H1 (cell line): ENCODE results near the gene PDE4D. TPM values are rescaled to one million over a fixed set of nuclear protein-coding genes. Genes with fewer than 3 reads are reported as not detected.

Source experiments
- CTCF ChIA-PET: fragments of 300-600 bp; sonication (Branson Sonifier 250); formaldehyde crosslinking; loops from one replicate; lab custom pipeline; 2021; ENCODE audit not compliant: partially characterized antibody; lab: Charles Lee
- POLR2A ChIA-PET: fragments of 300-600 bp; sonication (Branson Sonifier 250); formaldehyde crosslinking; loops from one replicate; lab custom pipeline; 2021; ENCODE audit warnings: inconsistent platforms; ENCODE audit not compliant: partially characterized antibody; lab: Charles Lee
- DNase-seq, 2 experiments: peaks; one replicate each; pipeline versions ENCODE4 v3.0.0 to v3.0.0-alpha.2; 2010 to 2022; ENCODE audit warnings: low spot score in 2 of 2, low read depth in 1 of 2, mixed read lengths in 1 of 2
- FAIRE-seq: peaks from 2 replicates; lab custom pipeline; 2011; peaks lifted over from hg19 to GRCh38; lab: Jason Lieb, UNC
- H2AFZ ChIP-seq: 2 replicates; pipeline ENCODE4 v1.8.1; 2012; ENCODE audit warnings: low read length, inconsistent platforms
- H2AK5ac ChIP-seq: 2 replicates; pipeline ENCODE4 v1.6.1; 2013; ENCODE audit warnings: low read depth, low read length
- H2BK120ac ChIP-seq: replicated peaks from 2 replicates; pipeline ENCODE3; 2013; ENCODE audit warnings: low read depth, low read length, inconsistent platforms
- H2BK12ac ChIP-seq: 2 replicates; pipeline ENCODE4 v1.6.1; 2013; ENCODE audit warnings: low read depth, low read length
- H2BK15ac ChIP-seq: 2 replicates; pipeline ENCODE4 v1.6.1; 2013; ENCODE audit warnings: low read length
- H2BK20ac ChIP-seq: 2 replicates; pipeline ENCODE4 v1.6.1; 2013; ENCODE audit warnings: low read length
- H2BK5ac ChIP-seq: 2 replicates; pipeline ENCODE4 v1.6.1; 2013; ENCODE audit warnings: low read depth, low read length
- H3K14ac ChIP-seq: 2 replicates; pipeline ENCODE4 v1.6.1; 2013; ENCODE audit warnings: inconsistent platforms; ENCODE audit not compliant: insufficient read length
- H3K18ac ChIP-seq: 2 replicates; pipeline ENCODE4 v1.6.1; 2013; ENCODE audit warnings: low read length; ENCODE audit errors: extremely low read depth
- H3K23ac ChIP-seq: 2 replicates; pipeline ENCODE4 v1.6.1; 2013; ENCODE audit warnings: inconsistent platforms; ENCODE audit not compliant: insufficient read length
- H3K23me2 ChIP-seq: 2 replicates; pipeline ENCODE4 v1.6.1; 2013; ENCODE audit warnings: low read depth, low read length
- H3K27ac ChIP-seq: 2 replicates; pipeline ENCODE4 v1.6.1; 2011; ENCODE audit warnings: low read depth, low read length, inconsistent platforms
- H3K27me3 ChIP-seq, 4 experiments: replicated peaks in 1 of 4; 1 replicate in 1 of 4; 2 replicates in 3 of 4; pipeline versions ENCODE4 v1.6.1 to v1.8.1; 2011 to 2013; ENCODE audit warnings: low read length in 3 of 4, mild to moderate bottlenecking in 3 of 4, inconsistent platforms in 2 of 4, mixed read lengths in 2 of 4, moderate library complexity in 1 of 4; ENCODE audit not compliant: control insufficient read depth in 3 of 4, insufficient read depth in 3 of 4; ENCODE audit errors: extremely low read depth in 1 of 4
- H3K36me3 ChIP-seq, 4 experiments: 2 replicates each; pipeline versions ENCODE4 v1.6.1 to v1.8.1; 2011 to 2013; ENCODE audit warnings: mild to moderate bottlenecking in 4 of 4, low read length in 3 of 4, moderate library complexity in 2 of 4, control low read depth in 1 of 4, inconsistent platforms in 1 of 4; ENCODE audit not compliant: insufficient read depth in 4 of 4, control insufficient read depth in 2 of 4
- H3K4ac ChIP-seq: replicated peaks from 2 replicates; pipeline ENCODE3; 2013; ENCODE audit warnings: low read length, low read depth, mixed read lengths, inconsistent platforms; ENCODE audit not compliant: insufficient read length
- H3K4me1 ChIP-seq, 4 experiments: replicated peaks in 1 of 4; 1 replicate in 1 of 4; 2 replicates in 3 of 4; pipeline versions ENCODE4 v1.6.1 to v1.8.1; 2011 to 2013; ENCODE audit warnings: low read length in 3 of 4, inconsistent platforms in 2 of 4, mixed read lengths in 1 of 4; ENCODE audit not compliant: insufficient read depth in 4 of 4, control insufficient read depth in 3 of 4
- H3K4me2 ChIP-seq, 2 experiments: 2 replicates each; pipeline versions ENCODE4 v1.6.1 to v1.8.1; 2011 to 2013; ENCODE audit warnings: low read depth in 2 of 2, low read length in 2 of 2, control low read depth in 1 of 2, inconsistent platforms in 1 of 2, mild to moderate bottlenecking in 1 of 2; ENCODE audit not compliant: insufficient read depth in 1 of 2
- H3K4me3 ChIP-seq, 4 experiments: fragments of 200-600, 300-600 bp in 1 of 4; sonication (generic), shearing (Covaris generic), sonication (Bioruptor Twin) in 1 of 4; 2 replicates each; pipeline versions ENCODE4 v1.5.1 to v1.8.1; 2011 to 2016; ENCODE audit warnings: low read length in 4 of 4, low read depth in 3 of 4, control low read depth in 2 of 4, inconsistent platforms in 2 of 4, mild to moderate bottlenecking in 2 of 4, mixed read lengths in 1 of 4, moderate library complexity in 1 of 4; ENCODE audit not compliant: insufficient read depth in 2 of 4; ENCODE audit errors: extremely low read depth in 1 of 4
- H3K56ac ChIP-seq: replicated peaks from 2 replicates; pipeline ENCODE3; 2013; ENCODE audit warnings: low read depth, mild to moderate bottlenecking, mixed read lengths, low read length, inconsistent platforms; ENCODE audit not compliant: insufficient read length
- H3K79me1 ChIP-seq: 2 replicates; pipeline ENCODE4 v1.6.1; 2013; ENCODE audit warnings: low read depth, low read length, control low read depth
- H3K79me2 ChIP-seq, 2 experiments: 2 replicates each; pipeline versions ENCODE4 v1.6.1 to v1.8.1; 2012 to 2013; ENCODE audit warnings: low read length in 2 of 2, mild to moderate bottlenecking in 2 of 2, inconsistent platforms in 1 of 2; ENCODE audit not compliant: insufficient read depth in 2 of 2, control insufficient read depth in 1 of 2
- H3K9ac ChIP-seq, 4 experiments: replicated peaks in 1 of 4; 1 replicate in 1 of 4; 2 replicates in 3 of 4; pipeline versions ENCODE4 v1.6.1 to v1.8.1; 2011 to 2013; ENCODE audit warnings: low read depth in 3 of 4, low read length in 3 of 4, control low read depth in 2 of 4, mild to moderate bottlenecking in 2 of 4, moderate library complexity in 2 of 4, inconsistent platforms in 1 of 4; ENCODE audit errors: extremely low read depth in 1 of 4
- H3K9me3 ChIP-seq, 2 experiments: 2 replicates each; pipeline versions ENCODE4 v1.6.1 to v1.8.1; 2012 to 2013; ENCODE audit warnings: mild to moderate bottlenecking in 2 of 2, moderate library complexity in 2 of 2, control low read depth in 1 of 2, inconsistent platforms in 1 of 2, low read depth in 1 of 2, low read length in 1 of 2, mixed read lengths in 1 of 2; ENCODE audit not compliant: insufficient read depth in 2 of 2
- H4K20me1 ChIP-seq, 2 experiments: replicated peaks in 1 of 2; 2 replicates each; pipeline versions ENCODE3 to v1.8.1; 2011 to 2013; ENCODE audit warnings: inconsistent platforms in 2 of 2, low read length in 2 of 2, mild to moderate bottlenecking in 1 of 2; ENCODE audit not compliant: insufficient read depth in 2 of 2, control insufficient read depth in 1 of 2
- H4K5ac ChIP-seq: 2 replicates; pipeline ENCODE4 v1.6.1; 2013; ENCODE audit warnings: low read length, low read depth, mixed read lengths, inconsistent platforms; ENCODE audit not compliant: insufficient read length
- H4K8ac ChIP-seq: 2 replicates; pipeline ENCODE4 v1.8.0; 2013; ENCODE audit warnings: mild to moderate bottlenecking, moderate library complexity, low read length, inconsistent platforms; ENCODE audit not compliant: insufficient read depth; ENCODE audit errors: extremely low read depth
- H4K91ac ChIP-seq: replicated peaks from 2 replicates; pipeline ENCODE3; 2013; ENCODE audit warnings: low read length, mixed read lengths, inconsistent platforms; ENCODE audit not compliant: insufficient read length
- ATF2 ChIP-seq: IDR thresholded peaks from 2 replicates; pipeline ENCODE4 v1.6.1; 2012; ENCODE audit warnings: low read length, inconsistent platforms
- BACH1 ChIP-seq: IDR thresholded peaks from 2 replicates; pipeline ENCODE4 v1.6.1; 2012; ENCODE audit warnings: low read length, improper control_type of control experiment
- BCL11A ChIP-seq, 2 experiments: IDR thresholded peaks; one replicate each; pipeline ENCODE4 v1.6.1; 2011; ENCODE audit warnings: low read depth in 2 of 2, low read length in 2 of 2, mild to moderate bottlenecking in 2 of 2
- CTBP2 ChIP-seq: IDR thresholded peaks from 2 replicates; pipeline ENCODE4 v1.7.0; 2011; ENCODE audit warnings: borderline replicate concordance, mild to moderate bottlenecking, moderate library complexity, mixed read lengths, low read length; ENCODE audit not compliant: insufficient read depth, insufficient read length
- JUN ChIP-seq: IDR thresholded peaks from 2 replicates; pipeline ENCODE4 v1.6.1; 2011; ENCODE audit warnings: low read depth, mild to moderate bottlenecking, improper control_type of control experiment, low read length
- JUND ChIP-seq: IDR thresholded peaks from 2 replicates; pipeline ENCODE4 v1.6.1; 2011; ENCODE audit warnings: mild to moderate bottlenecking, improper control_type of control experiment, low read length
- KDM1A ChIP-seq: fragments of 200-600, 300-600 bp; sonication (generic); IDR thresholded peaks from 2 replicates; pipeline ENCODE4 v1.7.1; 2016; ENCODE audit warnings: mild to moderate bottlenecking, low read length, borderline replicate concordance
- MAX ChIP-seq: IDR thresholded peaks from 2 replicates; pipeline ENCODE4 v1.6.1; 2012; ENCODE audit warnings: inconsistent platforms
- PHF8 ChIP-seq: fragments of 200-600 bp; sonication (generic); conservative IDR thresholded peaks from 2 replicates; pipeline ENCODE4 v1.7.1; 2012; ENCODE audit warnings: low read depth, mild to moderate bottlenecking, inconsistent platforms, low read length, moderate library complexity
- RAD21 ChIP-seq, 2 experiments: IDR thresholded peaks in 1 of 2; conservative IDR thresholded peaks in 1 of 2; 2 replicates each; pipeline ENCODE4 v1.6.1; 2011; ENCODE audit warnings: low read depth in 2 of 2, low read length in 2 of 2, improper control_type of control experiment in 1 of 2, inconsistent platforms in 1 of 2, mild to moderate bottlenecking in 1 of 2, moderate library complexity in 1 of 2
- SUZ12 ChIP-seq: fragments of 200-600 bp; sonication (generic); IDR thresholded peaks from 2 replicates; pipeline ENCODE4 v1.6.1; 2012; ENCODE audit warnings: mild to moderate bottlenecking, inconsistent platforms, low read length, moderate library complexity, mixed read lengths
- TBP ChIP-seq: IDR thresholded peaks from 2 replicates; pipeline ENCODE4 v1.6.1; 2011; ENCODE audit warnings: low read depth, low read length, improper control_type of control experiment
- WGBS, 2 experiments: shearing (Covaris generic) in 1 of 2; methylation state at CpG; one replicate each; pipeline versions ENCODE4 v1.1.6 to v1.1.7; 2013 to 2015; ENCODE audit warnings: low lambda C conversion rate in 2 of 2, mixed read lengths in 2 of 2, inconsistent platforms in 1 of 2, low coverage in 1 of 2, missing lambda C conversion rate in 1 of 2; ENCODE audit not compliant: insufficient replicate concordance in 2 of 2, insufficient coverage in 1 of 2, insufficient read length in 1 of 2; ENCODE audit errors: extremely low coverage in 1 of 2, missing lambda C conversion rate in 1 of 2; 5-methylcytosine and 5-hydroxymethylcytosine counted together
- polyA plus RNA-seq, 7 experiments: library from polyadenylated mRNA; depleted of rRNA in 3 of 7; stranded (reverse) in 5 of 7; unstranded in 2 of 7; fragments of >200 nt in 5 of 7; fragments of 200-250 nt in 2 of 7; gene quantifications; 1 replicate in 5 of 7; 2 replicates in 1 of 7; 4 replicates in 1 of 7; pipeline versions ENCODE4 v1.2.1 to v1.2.3, GENCODE V29; 2011 to 2013; ENCODE audit warnings: missing spikeins in 2 of 7, mixed read lengths in 2 of 7
- total RNA-seq: library from RNA; stranded (reverse); fragmentation: NEBNext Ultra II Directional; extraction: Animal tissue kit (Norgen Biotek cat#: 25700); gene quantifications from 2 replicates; pipeline ENCODE4 v1.2.1, GENCODE V29; 2021

PDE4D gene
- total and polyA plus RNA-seq, 2 of the 8 experiments (the other 6 are each of a cell fraction or from before 2014, with no cell fraction given): 2.3 to 3.7 TPM

- no peak overlapping the region for H3K56ac ChIP-seq
- H2BK15ac ChIP-seq: no peak overlapping the region
- H2AK5ac ChIP-seq: no peak overlapping the region
- H3K14ac ChIP-seq: no peak overlapping the region
- ChIA-PET CTCF (interaction anchor here (2.3 kb wide), 1 partner anchor 16 kb away, joined by 7 read pairs; no protein-coding TSS in a partner anchor), POLR2A (no interaction called here)
- no peak overlapping the region for H2BK5ac ChIP-seq
- no peak overlapping the region for H4K8ac ChIP-seq
- H3K23ac ChIP-seq: no peak overlapping the region
- 75% methylated on average over 2 of the region's 2 CpGs; no CpG with 5 or more reads in 1 of the 2 experiments for WGBS, 2 experiments
- H3K18ac ChIP-seq: no peak overlapping the region
- no peak overlapping the region for H3K27ac ChIP-seq
- no peaks in the 10 kb centered on the region for H3K23me2 ChIP-seq
- H3K9ac ChIP-seq: no peak overlapping the region
- no peaks in the 10 kb centered on the region for H3K9me3 ChIP-seq
- no peak overlapping the region for H4K5ac ChIP-seq
- no peak overlapping the region for H2BK120ac ChIP-seq
- no peak overlapping the region for H3K4ac ChIP-seq
- H3K79me2 ChIP-seq: no peaks in the 10 kb centered on the region
- no peaks in the 10 kb centered on the region for H3K27me3 ChIP-seq
- H2BK20ac ChIP-seq: no peak overlapping the region
- H3K4me2 ChIP-seq: no peak overlapping the region
- no peak overlapping the region for H2BK12ac ChIP-seq
- peaks cover 0 to 2% (median 1%) of the 10 kb centered on the region in 4 experiments; a peak in 1 of 7 replicates for H3K4me1 ChIP-seq
- H3K4me3 ChIP-seq: no peak overlapping the region
- H4K91ac ChIP-seq: no peak overlapping the region
- H3K79me1 ChIP-seq: no peaks in the 10 kb centered on the region
- FAIRE-seq: no peak
- no peaks in the 10 kb centered on the region for H3K36me3 ChIP-seq
- no peaks in the 10 kb centered on the region for H4K20me1 ChIP-seq
- no peak overlapping the region for H2AFZ ChIP-seq
- DNase-seq: no peak
- TF ChIP-seq RAD21 (IDR thresholded peaks at IDR 0.05 in 1 of 2, conservative IDR thresholded peaks at IDR 0.05 in 1 of 2; ENCODE audit: low read depth in 2 of 2, low read length in 2 of 2): no peak
- no peak for TF ChIP-seq SUZ12
- TF ChIP-seq PHF8: no peak
- no peak for TF ChIP-seq BACH1
- TF ChIP-seq KDM1A: no peak
- TF ChIP-seq CTBP2: no peak
- no peak for TF ChIP-seq MAX
- TF ChIP-seq BCL11A (IDR thresholded peaks at IDR 0.05; ENCODE audit: low read depth in 2 of 2, low read length in 2 of 2): no peak
- TF ChIP-seq TBP: no peak
- no peak for TF ChIP-seq ATF2
- no peak for TF ChIP-seq JUND
- no peak for TF ChIP-seq JUN
These were observed 735.4 kb downstream of the PDE4D start for GRCh38 chr5:59158165-59158564.
